Erythroblast (primary cell): ENCODE measurements around the gene AGO3.

Experiments used
- DNase-seq, 2 experiments: peaks; one replicate each; lab custom pipeline; 2025; lab: John Stamatoyannopoulos, UW
- GATA1 ChIP-seq: IDR thresholded peaks from 2 replicates; pipeline ENCODE4 v1.6.1; 2011; ENCODE audit warnings: low read depth, mild to moderate bottlenecking, control low read depth, low read length, moderate library complexity
- POLR2A ChIP-seq: IDR thresholded peaks from 2 replicates; pipeline ENCODE4 v1.6.1; 2011; ENCODE audit warnings: mild to moderate bottlenecking, low read length

Gene AGO3

GRCh38 chr1:36112823-36113222 is 181.9 kb downstream of the AGO3 start:
- TF ChIP-seq GATA1 (no peak), POLR2A (no peak)
- DNase-seq: no peak

GRCh38 chr1:36114371-36114770 is 183.5 kb downstream of the AGO3 start:
- no peak for DNase-seq
- TF ChIP-seq GATA1 (no peak), POLR2A (no peak)

- DNase-seq: no peak
- TF ChIP-seq GATA1 (no peak), POLR2A (no peak)
Observed at GRCh38 chr1:36115200-36115669, 184.3 kb downstream of the AGO3 start.

DNA sequence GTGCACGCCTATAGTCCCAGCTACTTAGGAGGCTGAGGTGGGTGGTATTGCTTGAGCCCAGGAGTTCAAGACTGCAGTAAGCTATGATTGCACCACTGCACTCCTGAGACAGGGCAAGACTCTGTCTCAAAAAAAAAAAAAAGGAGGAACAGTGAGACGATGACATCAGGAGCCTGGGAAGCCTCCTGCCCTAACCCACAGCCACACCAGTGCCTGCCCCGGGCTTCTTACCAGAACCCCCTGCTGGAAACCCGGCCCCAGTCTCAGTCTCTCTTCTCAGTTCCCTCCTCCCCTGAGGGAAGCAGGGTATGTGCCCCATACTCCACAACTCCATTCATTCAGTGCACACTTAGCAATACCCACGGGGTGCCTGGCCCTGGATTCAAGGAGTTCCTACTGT is 185.0 kb downstream of the AGO3 start:
- DNase-seq: no peak
- TF ChIP-seq POLR2A (no peak), GATA1 (no peak)

DNA sequence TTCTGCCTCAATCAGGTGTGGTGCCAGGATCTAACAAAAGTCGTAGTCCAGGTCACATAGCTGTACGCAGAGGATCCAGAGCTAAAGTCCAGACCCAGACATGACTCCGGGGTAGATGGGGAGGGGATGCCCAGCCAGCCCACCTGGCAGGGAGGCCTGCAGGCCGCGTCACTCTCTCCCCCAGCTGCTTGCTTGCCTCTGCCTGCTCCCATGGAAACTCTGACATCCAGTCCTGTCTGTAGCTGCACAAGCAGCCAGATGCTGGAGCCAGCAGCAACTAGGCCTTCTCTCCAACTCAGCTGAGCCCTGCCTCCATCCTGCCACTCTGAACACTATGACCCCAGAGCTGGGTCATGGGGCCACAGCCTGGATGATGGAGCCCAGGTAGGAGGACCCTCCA is 186.0 kb downstream of the AGO3 start:
- no peak for DNase-seq
- TF ChIP-seq POLR2A (no peak), GATA1 (no peak)

DNA sequence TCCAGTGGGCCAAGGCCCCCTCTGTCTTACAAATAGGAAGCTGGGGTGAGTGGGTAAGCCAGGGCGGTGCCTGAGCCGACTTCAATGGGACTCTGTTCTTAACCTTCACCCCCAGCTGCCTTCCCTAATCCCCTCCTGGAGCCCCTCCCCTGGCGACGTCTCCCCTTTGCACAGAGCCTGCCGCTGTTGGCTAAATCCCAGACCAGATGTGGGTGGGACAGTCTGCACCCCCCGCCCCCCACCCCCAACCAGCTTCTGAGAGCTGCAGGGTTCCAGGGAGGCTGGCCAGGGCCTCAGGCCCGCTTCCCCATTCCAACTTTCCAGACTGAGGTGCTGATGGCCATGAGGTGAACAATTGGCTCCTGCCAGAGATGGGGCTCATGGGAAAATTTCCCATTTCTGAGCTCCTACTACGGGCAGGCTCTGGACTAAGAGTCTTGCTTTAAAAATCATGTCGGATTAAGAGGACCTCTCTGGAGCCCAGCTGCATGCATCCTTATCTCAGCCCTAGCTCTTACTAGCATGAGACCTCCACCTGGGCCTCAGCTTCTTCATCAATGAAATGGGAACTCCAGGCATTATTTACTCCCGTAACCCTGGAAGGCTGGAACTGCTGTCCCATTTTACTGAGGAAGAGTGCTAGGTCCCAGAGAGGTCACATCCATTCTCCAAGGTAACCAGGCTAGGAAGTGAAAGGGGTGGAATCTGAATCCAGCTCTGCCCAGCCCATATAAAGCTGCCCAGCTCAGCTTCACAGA is 187.7 kb downstream of the AGO3 start:
- TF ChIP-seq POLR2A: no peak
- no peak for TF ChIP-seq GATA1
- DNase-seq: no peak

GRCh38 chr1:36119456-36119855 is 188.6 kb downstream of the AGO3 start:
- no peak for DNase-seq
- TF ChIP-seq GATA1 (no peak), POLR2A (no peak)
